ENCODE data around the gene MUS81. TPM values are rescaled to one million over a fixed set of nuclear protein-coding genes. Genes with fewer than 3 reads are reported as not detected.

The MUS81 gene, protein sequence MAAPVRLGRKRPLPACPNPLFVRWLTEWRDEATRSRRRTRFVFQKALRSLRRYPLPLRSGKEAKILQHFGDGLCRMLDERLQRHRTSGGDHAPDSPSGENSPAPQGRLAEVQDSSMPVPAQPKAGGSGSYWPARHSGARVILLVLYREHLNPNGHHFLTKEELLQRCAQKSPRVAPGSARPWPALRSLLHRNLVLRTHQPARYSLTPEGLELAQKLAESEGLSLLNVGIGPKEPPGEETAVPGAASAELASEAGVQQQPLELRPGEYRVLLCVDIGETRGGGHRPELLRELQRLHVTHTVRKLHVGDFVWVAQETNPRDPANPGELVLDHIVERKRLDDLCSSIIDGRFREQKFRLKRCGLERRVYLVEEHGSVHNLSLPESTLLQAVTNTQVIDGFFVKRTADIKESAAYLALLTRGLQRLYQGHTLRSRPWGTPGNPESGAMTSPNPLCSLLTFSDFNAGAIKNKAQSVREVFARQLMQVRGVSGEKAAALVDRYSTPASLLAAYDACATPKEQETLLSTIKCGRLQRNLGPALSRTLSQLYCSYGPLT
- 70.4 TPM for total RNA-seq

DNA sequence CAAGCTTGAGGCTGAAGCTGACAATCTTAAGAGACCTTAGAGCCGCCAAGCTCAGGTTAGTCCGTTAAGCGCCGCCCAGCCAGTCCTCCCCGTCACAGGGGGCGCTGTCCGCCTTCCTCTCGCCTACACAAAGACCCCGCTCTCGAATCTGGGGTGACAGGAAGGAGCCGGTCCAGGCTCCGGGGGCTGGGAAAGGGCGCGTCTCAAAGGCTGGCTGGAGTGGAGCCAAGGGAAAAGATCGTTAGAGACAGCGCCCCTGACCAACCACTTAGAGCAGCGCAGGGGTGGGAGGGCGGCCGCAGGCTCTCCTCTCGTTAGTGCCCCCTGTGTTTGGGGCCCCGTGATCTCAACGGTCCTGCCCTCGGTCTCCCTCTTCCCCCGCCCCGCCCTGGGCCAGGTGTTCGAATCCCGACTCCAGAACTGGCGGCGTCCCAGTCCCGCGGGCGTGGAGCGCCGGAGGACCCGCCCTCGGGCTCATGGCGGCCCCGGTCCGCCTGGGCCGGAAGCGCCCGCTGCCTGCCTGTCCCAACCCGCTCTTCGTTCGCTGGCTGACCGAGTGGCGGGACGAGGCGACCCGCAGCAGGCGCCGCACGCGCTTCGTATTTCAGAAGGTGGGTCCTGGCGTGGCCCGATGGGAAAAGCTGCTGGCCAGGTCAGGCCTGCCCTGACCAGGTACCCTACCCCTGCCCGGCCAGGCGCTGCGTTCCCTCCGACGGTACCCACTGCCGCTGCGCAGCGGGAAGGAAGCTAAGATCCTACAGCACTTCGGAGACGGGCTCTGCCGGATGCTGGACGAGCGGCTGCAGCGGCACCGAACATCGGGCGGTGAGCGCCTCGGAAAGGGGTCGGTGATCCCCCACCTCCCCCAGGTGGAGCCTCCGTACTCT, at the start of gene MUS81:
Gene MUS81 (plus strand): TSS at position 156 of the 887 bp plus-strand sequence. CDS start 321 bp downstream, at position 477.

DNA sequence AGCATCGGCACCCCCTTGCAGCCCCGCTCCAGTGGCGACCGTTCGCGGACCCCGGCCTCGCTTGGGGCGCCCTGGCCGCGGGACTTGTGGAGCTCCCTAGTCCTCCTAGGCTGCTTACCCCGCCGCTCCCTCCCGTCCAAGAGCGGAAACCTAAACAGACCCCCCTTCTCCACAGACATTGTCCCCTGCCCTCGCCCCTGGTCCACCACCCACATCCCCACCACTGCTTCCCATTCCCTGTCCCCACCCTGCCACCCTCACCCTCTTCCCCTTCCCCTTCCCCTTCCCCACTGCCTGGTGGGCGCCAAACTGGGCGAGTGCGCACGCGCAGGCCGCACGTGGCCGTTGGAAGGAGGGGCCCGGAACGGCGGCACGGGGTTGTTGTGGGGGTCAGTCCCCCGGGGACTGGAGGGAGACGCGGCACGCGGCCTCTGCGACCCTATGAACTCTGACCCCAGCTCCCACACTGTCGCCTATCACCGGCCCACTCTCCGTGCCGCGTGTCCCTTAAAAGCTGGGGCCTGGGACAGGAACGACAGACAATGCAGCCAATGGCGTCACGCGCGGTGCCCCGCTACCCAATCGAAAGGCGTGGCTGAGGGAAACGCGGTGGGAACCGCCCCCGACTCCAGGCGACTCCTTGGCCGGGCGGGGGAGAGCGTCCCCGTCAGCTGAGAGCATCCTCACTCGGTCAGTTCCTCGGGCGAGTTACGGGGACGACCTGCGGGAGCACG, 26.8 kb upstream of the MUS81 start, which contains the start of gene SNX32:
Gene SNX32 (plus strand): TSS at position 667 of the 734 bp plus-strand sequence. CDS start 103 bp downstream, outside the sequence.

DNA sequence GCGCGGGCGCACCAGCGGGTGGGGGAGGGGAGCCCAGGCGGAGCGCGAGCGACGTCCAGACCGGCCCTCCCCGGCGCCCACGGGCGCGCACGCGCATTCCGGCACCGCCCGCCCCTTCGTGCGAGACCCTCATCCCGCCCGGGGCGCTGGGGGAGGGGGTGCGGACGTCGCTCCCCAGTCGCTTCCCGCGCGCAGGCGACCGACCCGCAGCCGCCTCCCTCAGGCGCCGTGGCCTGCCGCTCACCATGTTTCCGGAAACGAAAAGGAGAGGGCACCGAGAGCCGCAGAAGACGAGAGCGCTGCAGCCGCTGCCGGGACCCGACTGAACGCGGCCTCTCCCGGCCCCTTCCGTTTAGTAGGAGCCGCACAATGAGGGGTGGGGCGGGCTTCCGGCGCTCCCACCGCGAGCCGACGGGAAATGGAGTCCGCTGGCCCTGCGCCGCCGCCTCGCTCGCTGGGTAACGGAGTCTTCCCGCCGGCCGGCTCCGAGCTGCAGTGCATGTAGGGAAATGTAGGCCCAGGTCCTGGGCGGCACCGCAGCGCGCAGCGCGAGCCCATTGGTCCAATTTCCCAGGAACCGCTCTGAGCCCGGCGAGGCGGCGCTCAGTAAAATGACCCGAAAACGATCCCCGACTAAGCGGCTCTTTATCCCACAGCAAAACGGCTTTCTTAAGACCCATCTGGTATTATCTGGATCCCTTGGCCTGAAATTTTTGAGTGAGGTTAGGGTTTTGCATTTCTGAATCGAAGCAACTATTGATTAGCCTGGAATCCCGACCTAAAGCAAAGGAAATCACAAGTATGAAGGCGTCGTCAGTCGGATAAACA, 2.2 kb upstream of the MUS81 start, which contains the start of gene CFL1:
Gene CFL1 (minus strand): TSS at position 328 of the 828 bp plus-strand sequence. CDS start 81 bp downstream, at position 247.

DNA sequence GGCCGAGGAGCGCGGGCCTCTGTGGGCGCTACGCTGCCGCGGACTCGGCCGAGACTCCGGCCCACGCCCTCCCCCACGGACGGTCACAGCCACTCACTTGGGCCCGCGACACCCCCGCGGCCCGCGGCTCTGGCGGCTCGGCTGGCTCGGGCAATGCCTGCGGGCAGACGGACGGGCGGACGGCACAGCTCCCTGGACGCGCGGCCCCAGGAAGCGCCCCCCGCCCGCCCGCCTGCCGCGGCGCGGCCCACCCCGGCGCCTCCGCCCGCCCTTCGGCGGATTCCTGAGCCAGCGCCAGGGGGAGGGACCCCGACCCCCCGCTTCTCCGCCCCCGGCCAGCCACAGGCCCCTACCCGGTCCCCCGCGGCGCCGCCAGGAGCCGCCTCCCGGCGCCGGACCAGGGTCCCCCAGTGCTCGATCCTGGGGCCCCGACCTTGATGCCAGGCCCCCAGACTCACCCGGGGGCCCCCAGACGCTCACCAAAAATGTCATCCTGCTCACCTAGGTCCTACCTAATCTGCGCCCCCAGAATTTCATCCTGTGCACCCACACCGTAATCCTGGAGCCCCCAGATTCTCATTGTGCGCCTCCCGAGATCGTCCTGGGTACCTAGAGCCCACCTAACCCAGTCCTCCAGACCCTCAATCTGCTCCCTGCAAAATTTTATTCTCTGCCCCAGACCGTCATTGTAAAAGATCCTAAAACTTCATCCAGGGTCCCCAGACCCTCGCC, 12.5 kb downstream of the MUS81 start, which contains the start of gene EFEMP2:
Gene EFEMP2 (minus strand): TSS at position 215 of the 732 bp plus-strand sequence. CDS start 446 bp downstream, outside the sequence.

DNA sequence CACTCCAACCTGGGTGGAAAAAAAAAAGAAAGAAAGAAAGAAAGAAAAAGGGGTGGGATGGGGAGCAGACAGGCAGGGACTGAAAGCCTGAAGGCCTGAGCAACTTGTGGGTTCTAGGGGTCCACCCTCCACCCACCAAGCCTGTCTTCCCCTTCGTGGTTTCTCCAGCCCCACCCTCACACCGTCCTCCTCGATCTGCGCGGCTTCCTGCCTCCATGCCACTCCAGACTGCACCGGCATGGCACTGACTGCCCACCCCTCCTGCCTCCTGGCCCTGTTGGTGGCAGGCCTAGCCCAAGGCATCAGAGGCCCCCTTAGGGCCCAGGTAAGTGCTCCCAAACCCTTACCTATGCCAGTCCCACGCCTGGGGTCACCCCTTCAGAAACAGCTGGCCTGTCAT, 19.4 kb downstream of the MUS81 start, which contains the start of gene CTSW:
Gene CTSW (plus strand): TSS at position 221 of the 400 bp plus-strand sequence. CDS start 18 bp downstream, at position 239.

DNA sequence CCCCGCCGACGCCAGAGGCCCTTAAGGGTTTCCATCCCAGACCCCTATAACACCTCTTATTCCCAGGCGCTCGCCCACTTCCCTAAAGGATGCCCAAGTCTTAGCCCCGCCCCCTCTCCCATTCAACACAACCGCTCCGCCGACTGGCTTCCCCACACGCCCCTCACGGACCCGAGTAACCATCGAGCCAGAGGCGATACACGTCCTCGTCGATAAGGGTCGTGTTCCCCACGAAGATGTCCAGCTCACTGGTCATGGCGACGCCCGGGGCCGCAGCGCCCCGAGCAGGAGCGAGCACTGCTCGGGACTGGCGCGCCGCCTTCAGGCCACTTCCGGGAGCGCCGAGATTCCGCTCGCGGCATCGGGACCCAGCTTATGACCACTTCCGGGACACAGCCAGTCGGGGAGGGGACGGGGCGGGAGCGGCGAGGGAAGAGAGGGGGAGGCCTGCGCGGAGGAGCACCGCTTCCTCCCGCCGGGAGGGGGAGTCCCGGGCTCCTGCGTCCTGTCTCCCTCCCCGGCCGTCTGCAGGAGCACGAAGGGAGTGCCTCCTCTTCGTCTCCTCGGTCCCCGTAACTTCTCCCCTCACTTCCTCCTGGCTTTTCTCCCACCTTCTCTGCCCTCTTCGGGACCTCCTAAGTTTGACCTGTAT, 28.1 kb downstream of the MUS81 start, which contains the start of gene FIBP:
Gene FIBP (minus strand): TSS at position 309 of the 652 bp plus-strand sequence. CDS start 53 bp downstream, at position 256.

DNA sequence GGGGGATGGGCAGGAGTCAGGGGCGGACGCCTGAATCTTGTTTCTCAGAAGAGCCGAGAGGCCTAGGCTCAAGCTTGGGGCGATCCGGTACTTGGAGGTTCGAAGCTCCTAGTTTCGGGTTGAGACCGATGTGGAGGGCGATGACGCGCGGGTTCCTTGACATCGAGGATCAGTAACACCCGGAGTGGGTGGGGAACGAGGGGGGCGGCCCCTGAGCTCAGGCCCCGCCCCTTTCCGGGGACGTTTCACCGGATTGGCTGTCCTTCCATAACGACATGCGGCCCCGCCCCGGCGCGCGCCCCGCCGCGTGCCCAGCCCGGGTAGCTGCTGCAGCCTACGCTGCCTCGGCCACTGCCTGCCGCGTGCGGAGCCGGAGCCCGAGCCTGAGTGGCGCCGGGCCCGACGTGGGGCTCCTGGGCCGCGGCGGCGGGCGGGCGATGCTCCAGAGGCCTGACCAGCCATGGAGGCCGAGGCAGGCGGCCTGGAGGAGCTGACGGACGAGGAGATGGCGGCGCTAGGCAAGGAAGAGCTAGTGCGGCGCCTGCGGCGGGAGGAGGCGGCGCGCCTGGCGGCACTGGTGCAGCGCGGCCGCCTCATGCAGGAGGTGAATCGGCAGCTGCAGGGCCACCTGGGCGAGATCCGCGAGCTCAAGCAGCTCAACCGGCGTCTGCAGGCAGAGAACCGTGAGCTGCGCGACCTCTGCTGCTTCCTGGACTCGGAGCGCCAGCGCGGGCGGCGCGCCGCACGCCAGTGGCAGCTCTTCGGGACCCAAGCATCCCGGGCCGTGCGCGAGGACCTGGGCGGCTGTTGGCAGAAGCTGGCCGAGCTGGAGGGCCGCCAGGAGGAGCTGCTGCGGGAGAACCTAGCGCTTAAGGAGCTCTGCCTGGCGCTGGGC, 30.3 kb downstream of the MUS81 start, which contains the start of gene CCDC85B:
Gene CCDC85B (plus strand): TSS at position 350 of the 895 bp plus-strand sequence. CDS start 111 bp downstream, at position 461.

DNA sequence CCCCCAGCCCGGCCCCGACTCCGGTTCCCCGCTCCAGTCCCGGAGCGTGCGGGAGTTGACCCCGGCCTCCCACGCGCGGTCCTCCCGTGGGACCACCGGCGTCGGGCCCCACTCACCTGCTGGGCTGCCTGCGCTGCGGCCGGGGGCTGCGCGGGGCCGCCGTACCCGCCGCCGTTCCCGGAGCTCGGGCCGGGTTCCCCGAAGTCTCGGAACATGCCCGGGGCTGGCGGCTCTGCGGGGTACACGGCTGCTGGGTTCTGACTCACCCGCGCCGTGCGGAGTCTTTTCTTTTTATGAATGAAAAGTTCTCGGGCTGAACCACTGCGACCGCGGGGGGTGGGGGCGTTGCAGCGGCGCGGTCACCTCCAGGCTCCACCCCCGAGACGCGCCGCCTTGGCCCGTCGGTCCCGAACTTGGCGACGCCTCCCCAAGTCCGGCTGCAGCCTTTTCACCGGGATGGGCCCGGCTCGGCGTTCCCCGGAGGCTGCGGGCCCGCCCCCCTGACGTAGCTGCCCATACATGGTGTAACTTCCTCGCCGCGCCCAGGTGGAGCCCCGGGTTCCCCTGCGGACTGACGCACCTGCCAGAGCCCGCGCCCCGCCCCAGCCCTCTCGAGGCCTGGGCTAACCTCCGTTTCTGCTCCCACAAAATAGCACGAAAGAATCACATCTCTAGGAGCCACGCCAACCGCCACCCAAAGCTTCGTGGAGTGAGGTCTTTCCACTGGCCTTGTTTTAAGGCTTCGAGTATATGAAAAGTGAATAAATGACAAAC, 40.1 kb downstream of the MUS81 start, which contains the start of gene FOSL1:
Gene FOSL1 (minus strand): TSS at position 264 of the 774 bp plus-strand sequence. CDS start 49 bp downstream, at position 215.

Other genes starting within 250 kb of the MUS81 start
- 26.3 TPM for gene MAP3K11, start 246.2 kb upstream of the MUS81 start, total RNA-seq
- gene PCNX3, start 244.7 kb upstream of the MUS81 start, total RNA-seq: 14.1 TPM
- gene SIPA1, start 222.3 kb upstream of the MUS81 start, total RNA-seq: 4.4 TPM
- gene RELA, start 197.5 kb upstream of the MUS81 start, total RNA-seq: 30.7 TPM
- 46.0 TPM for gene KAT5, start 148.2 kb upstream of the MUS81 start, total RNA-seq
- 17.2 TPM for gene RNASEH2C, start 139.6 kb upstream of the MUS81 start, total RNA-seq
- gene AP5B1, start 79.5 kb upstream of the MUS81 start, total RNA-seq: 8.8 TPM
- not detected for gene OVOL1, start 73.4 kb upstream of the MUS81 start, total RNA-seq
- 20.7 TPM for gene SNX32, start 26.5 kb upstream of the MUS81 start, total RNA-seq
- gene CFL1, start 2.3 kb upstream of the MUS81 start, total RNA-seq: 647 TPM
- gene EFEMP2, start 12.4 kb downstream of the MUS81 start, total RNA-seq: 18.8 TPM
- not detected for gene CTSW, start 19.4 kb downstream of the MUS81 start, total RNA-seq
- gene FIBP, start 28.0 kb downstream of the MUS81 start, total RNA-seq: 121 TPM
- gene CCDC85B, start 30.2 kb downstream of the MUS81 start, total RNA-seq: 9.1 TPM
- gene FOSL1, start 40.0 kb downstream of the MUS81 start, total RNA-seq: not detected
- gene C11orf68, start 58.6 kb downstream of the MUS81 start, total RNA-seq: 11.6 TPM
- 61.7 TPM for gene DRAP1, start 59.0 kb downstream of the MUS81 start, total RNA-seq
- gene TSGA10IP, start 85.0 kb downstream of the MUS81 start, total RNA-seq: not detected
- 41.9 TPM for gene SART1, start 101.3 kb downstream of the MUS81 start, total RNA-seq
- gene EIF1AD, start 141.7 kb downstream of the MUS81 start, total RNA-seq: 33.5 TPM
- gene BANF1, start 142.1 kb downstream of the MUS81 start, total RNA-seq: 16.9 TPM
- gene CST6, start 151.6 kb downstream of the MUS81 start, total RNA-seq: not detected
- not detected for gene CATSPER1, start 166.0 kb downstream of the MUS81 start, total RNA-seq
- 17.2 TPM for gene GAL3ST3, start 188.7 kb downstream of the MUS81 start, total RNA-seq
- gene SF3B2, start 191.9 kb downstream of the MUS81 start, total RNA-seq: 125 TPM
- 101 TPM for gene PACS1, start 209.8 kb downstream of the MUS81 start, total RNA-seq

Data from parietal lobe (tissue), 1 donor.